HL-60 (cell line): ENCODE measurements around the gene CYSTM1.
"Not testable (repeated sequence)": the region's sequence is repeated elsewhere in the genome, so short reads cannot be mapped to it uniquely, and the experiment has no call there.

Experiments used
- DNase-seq, 2 experiments: peaks; one replicate each; pipeline ENCODE4 v3.0.0-alpha.2; 2010 to 2020; ENCODE audit warnings: low read depth in 1 of 2, low spot score in 1 of 2
- H3K27ac ChIP-seq: fragments of 250-450 bp; sonication (Bioruptor Pico); replicated peaks from 2 replicates; pipeline ENCODE4 v1.5.1; 2020; ENCODE audit warnings: mild to moderate bottlenecking, moderate library complexity
- H3K27me3 ChIP-seq: fragments of 250-450 bp; sonication (Bioruptor Pico); 2 replicates; pipeline ENCODE4 v1.5.1; 2021; ENCODE audit warnings: mild to moderate bottlenecking, moderate library complexity; ENCODE audit not compliant: insufficient read depth, poor library complexity, severe bottlenecking
- H3K4me3 ChIP-seq: replicated peaks from 2 replicates; pipeline ENCODE4 v1.5.1; 2011; ENCODE audit warnings: mild to moderate bottlenecking, control low read depth, low read length; ENCODE audit not compliant: insufficient read depth
- CTCF ChIP-seq: IDR thresholded peaks from one replicate; pipeline ENCODE4 v1.5.1; 2011; ENCODE audit warnings: low read length, control low read depth, inconsistent platforms; ENCODE audit not compliant: insufficient read depth
- GABPA ChIP-seq: IDR thresholded peaks from 2 replicates; pipeline ENCODE4 v1.6.1; 2012; ENCODE audit warnings: low read depth
- POLR2AphosphoS5 ChIP-seq: IDR thresholded peaks from 2 replicates; pipeline ENCODE4 v1.6.1; 2012; ENCODE audit warnings: low read depth
- REST ChIP-seq: IDR thresholded peaks from 2 replicates; pipeline ENCODE4 v1.6.1; 2012; ENCODE audit warnings: low read depth; ENCODE audit not compliant: insufficient replicate concordance
- SPI1 ChIP-seq: IDR thresholded peaks from 2 replicates; pipeline ENCODE4 v1.6.1; 2012; ENCODE audit warnings: low read depth, mild to moderate bottlenecking, borderline replicate concordance

The CYSTM1 gene

GRCh38 chr5:140197023-140197422, 22.0 kb downstream of the CYSTM1 start:
- no peak for TF ChIP-seq CTCF
- TF ChIP-seq POLR2AphosphoS5, result no peak
- TF ChIP-seq REST, result no peak
- no peak for TF ChIP-seq GABPA
- no peak for TF ChIP-seq SPI1
- H3K4me3 ChIP-seq, result no peak overlapping the region
- DNase-seq, result no peak
- H3K27me3 ChIP-seq, result no peaks in the 10 kb centered on the region
- no peak overlapping the region for H3K27ac ChIP-seq

- H3K27ac ChIP-seq, H3K4me3 ChIP-seq, H3K27me3 ChIP-seq, DNase-seq: not testable (repeated sequence)
These were observed 23.9 kb downstream of the CYSTM1 start for GRCh38 chr5:140198915-140199314.

- Histone ChIP-seq H3K27me3 (no peaks in the 10 kb centered on the region), H3K4me3 (no peak overlapping the region), H3K27ac (no peak overlapping the region)
- no peak for DNase-seq
- TF ChIP-seq SPI1, result no peak
- TF ChIP-seq GABPA, result no peak
These were observed 27.1 kb downstream of the CYSTM1 start for GRCh38 chr5:140202078-140202477.

GRCh38 chr5:140202610-140203009, 27.6 kb downstream of the CYSTM1 start:
- DNase-seq, result no peak
- H3K4me3 ChIP-seq, result no peak overlapping the region
- H3K27me3 ChIP-seq, result no peaks in the 10 kb centered on the region
- H3K27ac ChIP-seq, result no peak overlapping the region
- no peak for TF ChIP-seq REST
- no peak for TF ChIP-seq GABPA
- TF ChIP-seq POLR2AphosphoS5, result no peak
- no peak for TF ChIP-seq CTCF
- TF ChIP-seq SPI1, result no peak

GRCh38 chr5:140205216-140205615, 30.2 kb downstream of the CYSTM1 start:
- no peak overlapping the region for H3K27ac ChIP-seq
- DNase-seq, result peak; percentile 14 to 22
- H3K27me3 ChIP-seq, result no peaks in the 10 kb centered on the region
- TF ChIP-seq GABPA (no peak), POLR2AphosphoS5 (no peak), CTCF (no peak), SPI1 (no peak), REST (no peak)
- H3K4me3 ChIP-seq, result no peak overlapping the region
